Measurements from ENCODE around the gene STXBP5L. TPM values are rescaled to one million over a fixed set of nuclear protein-coding genes. Genes with fewer than 3 reads are reported as not detected.

Gene STXBP5L
- total and polyA plus RNA-seq, 2 of the 4 experiments (the other 2 are of a cell fraction) = not detected

- H2BK5ac ChIP-seq (ENCODE audit: low read depth, low read length, poor library complexity, severe bottlenecking) = no peak overlapping the region
- H2AK9ac ChIP-seq (replicated peaks; ENCODE audit: low read depth, low read length, poor library complexity) = no peak overlapping the region
- H3K9me1 ChIP-seq (ENCODE audit: insufficient read depth, low read length) = no peaks in the 10 kb centered on the region
- H3K79me1 ChIP-seq (ENCODE audit: low read depth in 1 of 2, low read length in 2 of 2) = no peaks in the 10 kb centered on the region
- H3K4me2 ChIP-seq (ENCODE audit: low read depth, low read length) = no peak overlapping the region
- H3K4me1 ChIP-seq (ENCODE audit: control insufficient read depth, insufficient read depth, low read length) = no peaks in the 10 kb centered on the region
- H2BK120ac ChIP-seq (ENCODE audit: low read depth, low read length) = no peak overlapping the region
- H3K9ac ChIP-seq (ENCODE audit: low read depth, low read length) = no peak overlapping the region
- H3K4me3 ChIP-seq (ENCODE audit: insufficient read depth, low read depth, low read length) = no peak overlapping the region
- intact Hi-C loops (cut with micrococcal nuclease) (no loop called here), dilution Hi-C loops (cut with HindIII; ENCODE audit: low sequenced_read_pairs, unreplicated experiment) (no loop called here), in situ Hi-C loops (cut with MboI; ENCODE audit: low sequenced_read_pairs) (no loop called here)
- H3K9me3 ChIP-seq (ENCODE audit: control insufficient read depth, insufficient read depth, low read length) = peaks cover 18% of the 10 kb centered on the region
- TF ChIP-seq MXI1 (IDR thresholded peaks at IDR 0.05; ENCODE audit: borderline replicate concordance, low read depth, low read length) (no peak), USF2 (IDR thresholded peaks at IDR 0.05; ENCODE audit: low read depth, low read length) (no peak), CEBPB (IDR thresholded peaks at IDR 0.05; ENCODE audit: low read depth, low read length) (no peak), RCOR1 (IDR thresholded peaks at IDR 0.05; ENCODE audit: insufficient replicate concordance, low read length) (no peak), RFX5 (IDR thresholded peaks at IDR 0.05; ENCODE audit: low read depth, low read length) (no peak), RAD21 (IDR thresholded peaks at IDR 0.05; ENCODE audit: low read length) (no peak), MAZ (IDR thresholded peaks at IDR 0.05; ENCODE audit: borderline replicate concordance, low read depth, low read length) (no peak), POLR2A (IDR thresholded peaks at IDR 0.05; ENCODE audit: low read depth, low read length) (no peak), NFE2L2 (IDR thresholded peaks at IDR 0.05; ENCODE audit: low read depth, low read length) (no peak), FOS (IDR thresholded peaks at IDR 0.05; ENCODE audit: low read depth, low read length) (no peak), BHLHE40 (IDR thresholded peaks at IDR 0.05; ENCODE audit: low read depth, low read length) (no peak), CTCF (conservative IDR thresholded peaks at IDR 0.05; ENCODE audit: low read depth, low read length) (no peak)
- no peak overlapping the region for H2BK15ac ChIP-seq (ENCODE audit: low read depth, low read length)
- no peaks in the 10 kb centered on the region for H3K36me3 ChIP-seq (ENCODE audit: control insufficient read depth, insufficient read depth, low read length)
- H2BK20ac ChIP-seq (ENCODE audit: low read depth, low read length) = no peak overlapping the region
- WGBS, 2 experiments (ENCODE audit: extremely low coverage in 2 of 2, insufficient read length in 1 of 2) = no CpG with 5 or more reads among the region's 6 CpGs
- H3K4ac ChIP-seq (ENCODE audit: low read depth, low read length) = no peak overlapping the region
- no peak overlapping the region for H3K27ac ChIP-seq (ENCODE audit: insufficient read depth, low read length)
- H3K27me3 ChIP-seq (ENCODE audit: control insufficient read depth, insufficient read depth, low read length) = no peaks in the 10 kb centered on the region
- POLR2A ChIA-PET (ENCODE audit: unreplicated experiment) = no interaction called here
- no peak overlapping the region for H4K91ac ChIP-seq (ENCODE audit: insufficient read depth, low read depth, low read length)
- H3K56ac ChIP-seq (ENCODE audit: extremely low read depth, insufficient read depth, low read length) = no peak overlapping the region
- no peak overlapping the region for H3K23ac ChIP-seq (ENCODE audit: low read depth, low read length)
- H4K20me1 ChIP-seq (ENCODE audit: insufficient read depth, low read length) = no peaks in the 10 kb centered on the region
- H3K18ac ChIP-seq (ENCODE audit: low read depth, low read length) = no peak overlapping the region
- CTCF ChIA-PET = no interaction called here
- no peak overlapping the region for H2AK5ac ChIP-seq (ENCODE audit: low read depth, low read length)
- H3K14ac ChIP-seq (replicated peaks; ENCODE audit: low read depth, low read length) = no peak overlapping the region
- H2AFZ ChIP-seq (replicated peaks; ENCODE audit: low read length, poor library complexity) = no peak overlapping the region
- ATAC-seq (ENCODE audit: low read depth) (no peak), DNase-seq (no peak)
- no TSS peak for BruUV-seq (replicated peaks)
- H4K8ac ChIP-seq (ENCODE audit: low read depth in 2 of 2, low read length in 2 of 2) = no peak overlapping the region
- H4K5ac ChIP-seq (ENCODE audit: low read depth, low read length) = no peak overlapping the region
These were observed 164.1 kb downstream of the STXBP5L start for GRCh38 chr3:121072133-121072532.
